PC-3 (cell line): ENCODE data around the gene RNF32. TPM values are rescaled to one million over a fixed set of nuclear protein-coding genes. Genes with fewer than 3 reads are reported as not detected.
A peak's percentile ranks its signal among the peaks of the same experiment; 100 is the strongest.
"Not testable (repeated sequence)": the region's sequence is repeated elsewhere in the genome, so short reads cannot be mapped to it uniquely, and the experiment has no call there.

Experiments used
- ATAC-seq: fragments of 200-7000 bp; cut with Tn5 transposase; 2 replicates; pipeline ENCODE4 v1.9.1; 2020; ENCODE audit warnings: mild to moderate bottlenecking, moderate library complexity
- BruUV-seq: library from RNA; stranded (reverse); fragments of 400-500 nt; replicated peaks from 2 replicates; lab custom pipeline; 2021; lab: Mats Ljungman, UMichigan
- CTCF ChIA-PET: fragments of 300-600 bp; sonication (Branson Sonifier 250); formaldehyde crosslinking; loops from one replicate; lab custom pipeline; 2022; ENCODE audit warnings: antibody characterized with exemption; lab: Charles Lee
- POLR2A ChIA-PET: fragments of 300-600 bp; sonication (Branson Sonifier 250); formaldehyde crosslinking; loops from one replicate; lab custom pipeline; 2022; ENCODE audit warnings: antibody characterized with exemption; ENCODE audit not compliant: unreplicated experiment; lab: Charles Lee
- DNase-seq: peaks from one replicate; pipeline ENCODE4 v3.0.0-alpha.2; 2015
- H2AFZ ChIP-seq: fragments of 300-600 bp; sonication (generic); 2 replicates; pipeline ENCODE4 v1.6.0; 2016; ENCODE audit warnings: antibody characterized with exemption, low read length
- H3F3A ChIP-seq: fragments of 300-600 bp; sonication (generic); one replicate; pipeline ENCODE4 v1.6.0; 2017; ENCODE audit warnings: antibody characterized with exemption, low read length, control low read depth, mild to moderate bottlenecking; ENCODE audit not compliant: unreplicated experiment
- H3K27ac ChIP-seq: fragments of 300-600 bp; sonication (generic); 2 replicates; pipeline ENCODE4 v1.5.1; 2016; ENCODE audit warnings: mild to moderate bottlenecking, low read length
- H3K27me3 ChIP-seq: fragments of 300-600 bp; sonication (generic); 2 replicates; pipeline ENCODE4 v1.6.1; 2016; ENCODE audit warnings: low read length, mixed read lengths
- H3K36me3 ChIP-seq: fragments of 300-600 bp; sonication (generic); 2 replicates; pipeline ENCODE4 v1.6.1; 2016; ENCODE audit warnings: low read depth, mixed run types, low read length, mixed read lengths
- H3K4me1 ChIP-seq: fragments of 300-600 bp; sonication (generic); 2 replicates; pipeline ENCODE4 v1.5.1; 2016; ENCODE audit warnings: low read length; ENCODE audit not compliant: insufficient read depth
- H3K4me2 ChIP-seq: fragments of 300-600 bp; sonication (generic); 2 replicates; pipeline ENCODE4 v1.6.0; 2016; ENCODE audit warnings: low read length
- H3K4me3 ChIP-seq: fragments of 300-600 bp; sonication (generic); 2 replicates; pipeline ENCODE4 v1.5.1; 2016; ENCODE audit warnings: mild to moderate bottlenecking, low read length, mixed read lengths
- H3K79me2 ChIP-seq: fragments of 300-600 bp; sonication (generic); 2 replicates; pipeline ENCODE4 v1.6.1; 2017; ENCODE audit warnings: low read length, mixed read lengths
- H3K9ac ChIP-seq: fragments of 300-600 bp; sonication (generic); 2 replicates; pipeline ENCODE4 v1.6.0; 2016; ENCODE audit warnings: mild to moderate bottlenecking, low read length
- H3K9me2 ChIP-seq: fragments of 300-600 bp; sonication (generic); replicated peaks from 2 replicates; pipeline ENCODE4 v1.6.1; 2016; ENCODE audit warnings: mixed run types, low read length, mixed read lengths
- H3K9me3 ChIP-seq: fragments of 300-600 bp; sonication (generic); 2 replicates; pipeline ENCODE4 v1.6.1; 2016; ENCODE audit warnings: low read length, mixed read lengths
- H4K20me1 ChIP-seq: fragments of 300-600 bp; sonication (generic); 2 replicates; pipeline ENCODE4 v1.6.1; 2016; ENCODE audit warnings: low read length, mixed read lengths
- EZH2 ChIP-seq: fragments of 300-600 bp; sonication (generic); IDR thresholded peaks from one replicate; pipeline ENCODE4 v1.6.1; 2017; ENCODE audit warnings: antibody characterized with exemption, mild to moderate bottlenecking, low read length; ENCODE audit not compliant: unreplicated experiment
- EZH2phosphoT487 ChIP-seq: fragments of 300-600 bp; sonication (generic); IDR thresholded peaks from 2 replicates; pipeline ENCODE4 v1.6.1; 2018; ENCODE audit warnings: mild to moderate bottlenecking, antibody characterized with exemption, low read length, borderline replicate concordance
- intact Hi-C: fragments of 100-400 bp; cut with micrococcal nuclease; formaldehyde crosslinking; loops from 2 replicates; pipeline ENCODE4 v1.9.0; 2023
- total RNA-seq: library from RNA; depleted of rRNA; stranded (reverse); fragments of >200 nt; gene quantifications from 2 replicates; pipeline ENCODE4 v1.2.3, GENCODE V29; 2014
- TF ChIP-seq, protein P1 (sequence below): fragments of 300-600 bp; sonication (generic); conservative IDR thresholded peaks from 2 replicates; pipeline ENCODE4 v1.5.1; 2017; ENCODE audit warnings: antibody characterized with exemption, low read depth, mild to moderate bottlenecking, low read length

RNF32 gene
- total RNA-seq, 1 experiment from 2014 or later, result 1.7 TPM

DNA sequence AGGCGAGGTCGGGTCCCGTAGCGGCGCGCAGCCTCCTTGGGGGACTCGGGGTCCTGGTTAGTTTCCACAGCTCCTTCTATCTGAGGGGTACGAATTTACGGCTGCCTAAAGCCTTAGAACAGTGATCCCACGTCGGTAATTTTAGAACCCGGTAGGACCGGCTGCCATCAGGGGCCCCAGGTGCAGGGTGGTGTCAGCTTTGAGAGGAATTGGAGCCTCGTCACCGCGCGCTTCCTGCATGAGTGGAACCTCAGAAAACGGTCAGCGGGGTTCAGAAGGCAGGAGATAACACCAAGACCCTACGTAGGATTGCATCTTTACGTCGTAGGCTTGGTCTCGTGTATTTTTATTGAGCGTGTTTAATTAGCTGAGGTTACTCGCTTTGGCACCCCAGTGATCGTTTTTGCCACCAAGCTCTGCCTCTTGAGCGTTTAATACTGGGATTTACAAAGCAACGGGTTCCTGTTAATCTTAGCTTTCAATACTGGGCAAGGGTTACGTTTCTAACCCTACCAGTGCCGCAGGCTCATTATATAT lies 443 bp downstream of the RNF32 start:
- Histone ChIP-seq H3K9me3 (no peaks in the 10 kb centered on the region), H3K27me3 (no peaks in the 10 kb centered on the region), H4K20me1 (no peaks in the 10 kb centered on the region), H3K9me2 (no peaks in the 10 kb centered on the region), H3K36me3 (no peaks in the 10 kb centered on the region), H3K27ac (peak overlapping the region; percentile 66), H3K79me2 (peaks cover 6% of the 10 kb centered on the region; the same call in 1 of the 2 replicates), H3K4me3 (peak overlapping the region; percentile 83), H2AFZ (peak overlapping the region; percentile 94), H3K4me1 (peaks cover 16% of the 10 kb centered on the region), H3F3A (no peaks in the 10 kb centered on the region), H3K4me2 (peak overlapping the region; percentile 89), H3K9ac (peak overlapping the region; percentile 95)
- ChIA-PET CTCF (no interaction called here), POLR2A (interaction anchor here (0.6 to 0.9 kb wide), 3 partner anchors 32 to 724 kb away, joined by 3 read pairs; no protein-coding TSS in a partner anchor)
- ATAC-seq (peak; percentile 68), DNase-seq (peak; percentile 47)
- BruUV-seq, result TSS peak; percentile 78
- intact Hi-C loops, result no loop called here
- TF ChIP-seq EZH2phosphoT487 (no peak), EZH2 (no peak)
- TF ChIP-seq, protein P1, sequence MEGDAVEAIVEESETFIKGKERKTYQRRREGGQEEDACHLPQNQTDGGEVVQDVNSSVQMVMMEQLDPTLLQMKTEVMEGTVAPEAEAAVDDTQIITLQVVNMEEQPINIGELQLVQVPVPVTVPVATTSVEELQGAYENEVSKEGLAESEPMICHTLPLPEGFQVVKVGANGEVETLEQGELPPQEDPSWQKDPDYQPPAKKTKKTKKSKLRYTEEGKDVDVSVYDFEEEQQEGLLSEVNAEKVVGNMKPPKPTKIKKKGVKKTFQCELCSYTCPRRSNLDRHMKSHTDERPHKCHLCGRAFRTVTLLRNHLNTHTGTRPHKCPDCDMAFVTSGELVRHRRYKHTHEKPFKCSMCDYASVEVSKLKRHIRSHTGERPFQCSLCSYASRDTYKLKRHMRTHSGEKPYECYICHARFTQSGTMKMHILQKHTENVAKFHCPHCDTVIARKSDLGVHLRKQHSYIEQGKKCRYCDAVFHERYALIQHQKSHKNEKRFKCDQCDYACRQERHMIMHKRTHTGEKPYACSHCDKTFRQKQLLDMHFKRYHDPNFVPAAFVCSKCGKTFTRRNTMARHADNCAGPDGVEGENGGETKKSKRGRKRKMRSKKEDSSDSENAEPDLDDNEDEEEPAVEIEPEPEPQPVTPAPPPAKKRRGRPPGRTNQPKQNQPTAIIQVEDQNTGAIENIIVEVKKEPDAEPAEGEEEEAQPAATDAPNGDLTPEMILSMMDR, result no peak

DNA sequence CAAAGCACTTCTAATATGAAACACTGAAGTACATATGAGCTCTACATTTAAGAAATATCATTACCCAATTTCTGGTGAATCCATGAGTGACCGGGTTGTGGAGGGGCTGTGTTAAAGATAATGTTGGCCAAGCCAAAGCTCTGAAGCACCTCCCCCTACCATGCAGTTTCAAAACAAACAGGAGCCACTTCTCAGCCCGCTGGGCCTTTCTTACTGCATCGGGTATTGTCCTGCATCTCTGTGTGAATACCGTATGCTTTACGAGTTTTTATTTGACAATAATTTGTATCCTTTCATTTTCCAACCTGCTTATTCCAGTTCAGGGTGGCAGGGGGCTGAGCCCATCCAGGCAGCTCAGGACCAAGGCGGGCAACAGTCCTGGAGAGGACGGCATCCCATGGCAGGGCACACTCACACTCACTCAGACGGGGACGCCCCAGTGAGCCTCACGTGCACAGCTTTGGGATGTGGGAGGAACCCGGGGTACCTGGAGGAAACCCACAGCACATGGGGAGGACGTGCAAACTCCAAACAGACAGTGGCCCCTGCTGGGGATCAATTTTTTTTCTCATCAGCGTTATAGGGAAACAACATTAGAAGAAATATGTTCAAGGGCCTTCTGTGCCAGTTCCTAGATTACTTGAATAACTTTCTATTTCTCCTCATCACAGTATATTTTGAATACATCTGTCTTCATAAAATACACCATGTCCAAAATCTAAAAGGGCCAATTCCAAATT lies 1.9 kb downstream of the RNF32 start:
- H4K20me1 ChIP-seq, result no peaks in the 10 kb centered on the region
- no TSS peak for BruUV-seq
- H3K4me1 ChIP-seq, result peaks cover 16% of the 10 kb centered on the region
- no peaks in the 10 kb centered on the region for H3K36me3 ChIP-seq
- no peaks in the 10 kb centered on the region for H3K9me3 ChIP-seq
- H3K27me3 ChIP-seq, result no peaks in the 10 kb centered on the region
- no peaks in the 10 kb centered on the region for H3F3A ChIP-seq
- H3K79me2 ChIP-seq, result peaks cover 6% of the 10 kb centered on the region; the same call in 1 of the 2 replicates
- intact Hi-C loops, result no loop called here
- no peak overlapping the region for H2AFZ ChIP-seq
- no peak overlapping the region for H3K4me2 ChIP-seq
- no peak for DNase-seq
- H3K4me3 ChIP-seq, result no peak overlapping the region
- ChIA-PET CTCF (no interaction called here), POLR2A (no interaction called here)
- H3K9me2 ChIP-seq, result no peaks in the 10 kb centered on the region
- ATAC-seq, result no peak
- H3K27ac ChIP-seq, result no peak overlapping the region
- H3K9ac ChIP-seq, result no peak overlapping the region
- TF ChIP-seq EZH2 (no peak), EZH2phosphoT487 (no peak)
- TF ChIP-seq, protein P1, result no peak

DNA sequence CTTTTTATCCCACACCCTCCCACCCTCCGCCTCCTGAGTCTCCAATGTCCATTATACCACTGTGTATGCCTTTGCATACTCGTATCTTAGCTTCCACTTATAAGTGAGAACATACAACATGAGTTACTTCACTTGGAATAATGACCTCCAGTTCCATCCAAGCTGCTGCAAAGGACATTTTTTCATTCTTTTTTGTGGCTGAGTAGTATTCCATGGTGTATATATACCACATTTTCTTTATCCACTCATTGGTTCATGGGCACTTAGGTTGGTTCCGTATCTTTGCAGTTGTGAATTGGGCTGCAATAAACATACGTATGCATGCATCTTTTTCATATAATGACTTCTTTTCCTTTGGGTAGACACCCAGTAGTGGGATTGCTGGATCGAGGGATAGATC lies 6.8 kb downstream of the RNF32 start:
- BruUV-seq, CTCF ChIA-PET, H3K4me3 ChIP-seq, intact Hi-C loops, H3K27me3 ChIP-seq, H3K4me2 ChIP-seq, DNase-seq, H3K27ac ChIP-seq, H3K36me3 ChIP-seq, H3K9me2 ChIP-seq, H3K4me1 ChIP-seq, H2AFZ ChIP-seq, H4K20me1 ChIP-seq, ATAC-seq, POLR2A ChIA-PET, H3F3A ChIP-seq, H3K79me2 ChIP-seq, H3K9me3 ChIP-seq, H3K9ac ChIP-seq: not testable (repeated sequence)
